H1 (cell line): ENCODE measurements around the gene CHRNA10. TPM values are rescaled to one million over a fixed set of nuclear protein-coding genes. Genes with fewer than 3 reads are reported as not detected.

Experiments
- CTCF ChIA-PET: fragments of 300-600 bp; sonication (Branson Sonifier 250); formaldehyde crosslinking; loops from one replicate; lab custom pipeline; 2021; ENCODE audit not compliant: partially characterized antibody; lab: Charles Lee
- POLR2A ChIA-PET: fragments of 300-600 bp; sonication (Branson Sonifier 250); formaldehyde crosslinking; loops from one replicate; lab custom pipeline; 2021; ENCODE audit warnings: inconsistent platforms; ENCODE audit not compliant: partially characterized antibody; lab: Charles Lee
- DNase-seq, 2 experiments: peaks; one replicate each; pipeline versions ENCODE4 v3.0.0 to v3.0.0-alpha.2; 2010 to 2022; ENCODE audit warnings: low spot score in 2 of 2, low read depth in 1 of 2, mixed read lengths in 1 of 2
- FAIRE-seq: peaks from 2 replicates; lab custom pipeline; 2011; peaks lifted over from hg19 to GRCh38; lab: Jason Lieb, UNC
- H2AFZ ChIP-seq: 2 replicates; pipeline ENCODE4 v1.8.1; 2012; ENCODE audit warnings: low read length, inconsistent platforms
- H2AK5ac ChIP-seq: 2 replicates; pipeline ENCODE4 v1.6.1; 2013; ENCODE audit warnings: low read depth, low read length
- H2BK120ac ChIP-seq: replicated peaks from 2 replicates; pipeline ENCODE3; 2013; ENCODE audit warnings: low read depth, low read length, inconsistent platforms
- H2BK12ac ChIP-seq: 2 replicates; pipeline ENCODE4 v1.6.1; 2013; ENCODE audit warnings: low read depth, low read length
- H2BK15ac ChIP-seq: 2 replicates; pipeline ENCODE4 v1.6.1; 2013; ENCODE audit warnings: low read length
- H2BK20ac ChIP-seq: 2 replicates; pipeline ENCODE4 v1.6.1; 2013; ENCODE audit warnings: low read length
- H2BK5ac ChIP-seq: 2 replicates; pipeline ENCODE4 v1.6.1; 2013; ENCODE audit warnings: low read depth, low read length
- H3K14ac ChIP-seq: 2 replicates; pipeline ENCODE4 v1.6.1; 2013; ENCODE audit warnings: inconsistent platforms; ENCODE audit not compliant: insufficient read length
- H3K18ac ChIP-seq: 2 replicates; pipeline ENCODE4 v1.6.1; 2013; ENCODE audit warnings: low read length; ENCODE audit errors: extremely low read depth
- H3K23ac ChIP-seq: 2 replicates; pipeline ENCODE4 v1.6.1; 2013; ENCODE audit warnings: inconsistent platforms; ENCODE audit not compliant: insufficient read length
- H3K23me2 ChIP-seq: 2 replicates; pipeline ENCODE4 v1.6.1; 2013; ENCODE audit warnings: low read depth, low read length
- H3K27ac ChIP-seq: 2 replicates; pipeline ENCODE4 v1.6.1; 2011; ENCODE audit warnings: low read depth, low read length, inconsistent platforms
- H3K27me3 ChIP-seq, 4 experiments: replicated peaks in 1 of 4; 1 replicate in 1 of 4; 2 replicates in 3 of 4; pipeline versions ENCODE4 v1.6.1 to v1.8.1; 2011 to 2013; ENCODE audit warnings: low read length in 3 of 4, mild to moderate bottlenecking in 3 of 4, inconsistent platforms in 2 of 4, mixed read lengths in 2 of 4, moderate library complexity in 1 of 4; ENCODE audit not compliant: control insufficient read depth in 3 of 4, insufficient read depth in 3 of 4; ENCODE audit errors: extremely low read depth in 1 of 4
- H3K36me3 ChIP-seq, 4 experiments: 2 replicates each; pipeline versions ENCODE4 v1.6.1 to v1.8.1; 2011 to 2013; ENCODE audit warnings: mild to moderate bottlenecking in 4 of 4, low read length in 3 of 4, moderate library complexity in 2 of 4, control low read depth in 1 of 4, inconsistent platforms in 1 of 4; ENCODE audit not compliant: insufficient read depth in 4 of 4, control insufficient read depth in 2 of 4
- H3K4ac ChIP-seq: replicated peaks from 2 replicates; pipeline ENCODE3; 2013; ENCODE audit warnings: low read length, low read depth, mixed read lengths, inconsistent platforms; ENCODE audit not compliant: insufficient read length
- H3K4me1 ChIP-seq, 4 experiments: replicated peaks in 1 of 4; 1 replicate in 1 of 4; 2 replicates in 3 of 4; pipeline versions ENCODE4 v1.6.1 to v1.8.1; 2011 to 2013; ENCODE audit warnings: low read length in 3 of 4, inconsistent platforms in 2 of 4, mixed read lengths in 1 of 4; ENCODE audit not compliant: insufficient read depth in 4 of 4, control insufficient read depth in 3 of 4
- H3K4me2 ChIP-seq, 2 experiments: 2 replicates each; pipeline versions ENCODE4 v1.6.1 to v1.8.1; 2011 to 2013; ENCODE audit warnings: low read depth in 2 of 2, low read length in 2 of 2, control low read depth in 1 of 2, inconsistent platforms in 1 of 2, mild to moderate bottlenecking in 1 of 2; ENCODE audit not compliant: insufficient read depth in 1 of 2
- H3K4me3 ChIP-seq, 4 experiments: fragments of 200-600, 300-600 bp in 1 of 4; sonication (generic), shearing (Covaris generic), sonication (Bioruptor Twin) in 1 of 4; 2 replicates each; pipeline versions ENCODE4 v1.5.1 to v1.8.1; 2011 to 2016; ENCODE audit warnings: low read length in 4 of 4, low read depth in 3 of 4, control low read depth in 2 of 4, inconsistent platforms in 2 of 4, mild to moderate bottlenecking in 2 of 4, mixed read lengths in 1 of 4, moderate library complexity in 1 of 4; ENCODE audit not compliant: insufficient read depth in 2 of 4; ENCODE audit errors: extremely low read depth in 1 of 4
- H3K56ac ChIP-seq: replicated peaks from 2 replicates; pipeline ENCODE3; 2013; ENCODE audit warnings: low read depth, mild to moderate bottlenecking, mixed read lengths, low read length, inconsistent platforms; ENCODE audit not compliant: insufficient read length
- H3K79me1 ChIP-seq: 2 replicates; pipeline ENCODE4 v1.6.1; 2013; ENCODE audit warnings: low read depth, low read length, control low read depth
- H3K79me2 ChIP-seq, 2 experiments: 2 replicates each; pipeline versions ENCODE4 v1.6.1 to v1.8.1; 2012 to 2013; ENCODE audit warnings: low read length in 2 of 2, mild to moderate bottlenecking in 2 of 2, inconsistent platforms in 1 of 2; ENCODE audit not compliant: insufficient read depth in 2 of 2, control insufficient read depth in 1 of 2
- H3K9ac ChIP-seq, 4 experiments: replicated peaks in 1 of 4; 1 replicate in 1 of 4; 2 replicates in 3 of 4; pipeline versions ENCODE4 v1.6.1 to v1.8.1; 2011 to 2013; ENCODE audit warnings: low read depth in 3 of 4, low read length in 3 of 4, control low read depth in 2 of 4, mild to moderate bottlenecking in 2 of 4, moderate library complexity in 2 of 4, inconsistent platforms in 1 of 4; ENCODE audit errors: extremely low read depth in 1 of 4
- H3K9me3 ChIP-seq, 2 experiments: 2 replicates each; pipeline versions ENCODE4 v1.6.1 to v1.8.1; 2012 to 2013; ENCODE audit warnings: mild to moderate bottlenecking in 2 of 2, moderate library complexity in 2 of 2, control low read depth in 1 of 2, inconsistent platforms in 1 of 2, low read depth in 1 of 2, low read length in 1 of 2, mixed read lengths in 1 of 2; ENCODE audit not compliant: insufficient read depth in 2 of 2
- H4K20me1 ChIP-seq, 2 experiments: replicated peaks in 1 of 2; 2 replicates each; pipeline versions ENCODE3 to v1.8.1; 2011 to 2013; ENCODE audit warnings: inconsistent platforms in 2 of 2, low read length in 2 of 2, mild to moderate bottlenecking in 1 of 2; ENCODE audit not compliant: insufficient read depth in 2 of 2, control insufficient read depth in 1 of 2
- H4K5ac ChIP-seq: 2 replicates; pipeline ENCODE4 v1.6.1; 2013; ENCODE audit warnings: low read length, low read depth, mixed read lengths, inconsistent platforms; ENCODE audit not compliant: insufficient read length
- H4K8ac ChIP-seq: 2 replicates; pipeline ENCODE4 v1.8.0; 2013; ENCODE audit warnings: mild to moderate bottlenecking, moderate library complexity, low read length, inconsistent platforms; ENCODE audit not compliant: insufficient read depth; ENCODE audit errors: extremely low read depth
- H4K91ac ChIP-seq: replicated peaks from 2 replicates; pipeline ENCODE3; 2013; ENCODE audit warnings: low read length, mixed read lengths, inconsistent platforms; ENCODE audit not compliant: insufficient read length
- CTCF ChIP-seq, 3 experiments: IDR thresholded peaks; 1 replicate in 2 of 3; 2 replicates in 1 of 3; pipeline versions ENCODE4 v1.5.1 to v1.6.1; 2011; ENCODE audit warnings: low read length in 3 of 3, mild to moderate bottlenecking in 3 of 3, inconsistent platforms in 2 of 3, low read depth in 1 of 3, moderate library complexity in 1 of 3; ENCODE audit not compliant: insufficient read depth in 1 of 3; ENCODE audit errors: control extremely low read depth in 1 of 3
- FOSL1 ChIP-seq: IDR thresholded peaks from 2 replicates; pipeline ENCODE4 v1.6.1; 2011; ENCODE audit warnings: mild to moderate bottlenecking, low read depth, low read length, moderate library complexity; ENCODE audit not compliant: insufficient read depth
- NANOG ChIP-seq: IDR thresholded peaks from 2 replicates; pipeline ENCODE4 v1.6.1; 2011; ENCODE audit warnings: low read length, low read depth, mild to moderate bottlenecking, inconsistent platforms; ENCODE audit not compliant: insufficient read depth, poor library complexity, severe bottlenecking
- RBBP5 ChIP-seq: IDR thresholded peaks from 2 replicates; pipeline ENCODE4 v1.7.1; 2012; ENCODE audit warnings: low read depth, mild to moderate bottlenecking, inconsistent platforms, low read length, moderate library complexity, borderline replicate concordance
- RNF2 ChIP-seq: fragments of 200-900, 300-1000 bp; sonication (generic); IDR thresholded peaks from 2 replicates; pipeline ENCODE4 v1.7.1; 2016; ENCODE audit warnings: borderline replicate concordance, low read depth, mild to moderate bottlenecking, antibody characterized with exemption, low read length; ENCODE audit not compliant: poor library complexity, severe bottlenecking; ENCODE audit errors: missing control alignments
- SIRT6 ChIP-seq: IDR thresholded peaks from one replicate; pipeline ENCODE4 v1.7.1; 2012; ENCODE audit warnings: low read length, inconsistent platforms
- SP1 ChIP-seq: IDR thresholded peaks from 2 replicates; pipeline ENCODE4 v1.6.1; 2011; ENCODE audit warnings: low read depth, low read length
- SRF ChIP-seq: IDR thresholded peaks from 2 replicates; pipeline ENCODE4 v1.6.1; 2011; ENCODE audit warnings: mild to moderate bottlenecking, low read depth, low read length, moderate library complexity
- ZNF274 ChIP-seq: IDR thresholded peaks from 2 replicates; pipeline ENCODE4 v1.7.0; 2012; ENCODE audit warnings: low read length, borderline replicate concordance; ENCODE audit errors: extremely low read depth
- WGBS, 2 experiments: shearing (Covaris generic) in 1 of 2; methylation state at CpG; one replicate each; pipeline versions ENCODE4 v1.1.6 to v1.1.7; 2013 to 2015; ENCODE audit warnings: low lambda C conversion rate in 2 of 2, mixed read lengths in 2 of 2, inconsistent platforms in 1 of 2, low coverage in 1 of 2, missing lambda C conversion rate in 1 of 2; ENCODE audit not compliant: insufficient replicate concordance in 2 of 2, insufficient coverage in 1 of 2, insufficient read length in 1 of 2; ENCODE audit errors: extremely low coverage in 1 of 2, missing lambda C conversion rate in 1 of 2; 5-methylcytosine and 5-hydroxymethylcytosine counted together
- polyA plus RNA-seq, 7 experiments: library from polyadenylated mRNA; depleted of rRNA in 3 of 7; stranded (reverse) in 5 of 7; unstranded in 2 of 7; fragments of >200 nt in 5 of 7; fragments of 200-250 nt in 2 of 7; gene quantifications; 1 replicate in 5 of 7; 2 replicates in 1 of 7; 4 replicates in 1 of 7; pipeline versions ENCODE4 v1.2.1 to v1.2.3, GENCODE V29; 2011 to 2013; ENCODE audit warnings: missing spikeins in 2 of 7, mixed read lengths in 2 of 7
- total RNA-seq: library from RNA; stranded (reverse); fragmentation: NEBNext Ultra II Directional; extraction: Animal tissue kit (Norgen Biotek cat#: 25700); gene quantifications from 2 replicates; pipeline ENCODE4 v1.2.1, GENCODE V29; 2021
- TF ChIP-seq, protein P1 (sequence below): IDR thresholded peaks from 2 replicates; pipeline ENCODE4 v1.6.1; 2012; ENCODE audit warnings: inconsistent platforms

Gene CHRNA10
- total and polyA plus RNA-seq, 2 of the 8 experiments (the other 6 are each of a cell fraction or from before 2014, with no cell fraction given), result 0.68 to 1.3 TPM

DNA sequence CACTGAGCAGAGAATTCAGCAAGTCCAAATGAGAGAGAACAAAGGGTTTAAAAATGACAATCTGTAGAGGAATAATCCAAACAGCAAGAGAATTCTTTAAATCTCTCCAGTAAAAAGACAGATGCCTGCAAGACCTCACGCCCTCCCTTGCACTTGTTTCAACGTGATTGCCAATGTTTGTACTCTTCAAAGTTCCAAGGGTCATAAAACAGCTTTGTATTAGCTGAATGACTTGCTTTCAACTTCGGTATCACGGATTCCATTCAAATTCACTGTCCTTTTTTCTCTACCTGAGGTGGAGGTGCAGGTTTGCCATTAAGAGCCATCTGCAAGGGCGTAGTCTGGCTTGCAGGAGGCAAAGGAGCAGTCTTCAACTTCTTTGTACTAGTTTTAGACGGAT is 41.1 kb upstream of the CHRNA10 start:
- H4K20me1 ChIP-seq, result peaks cover 0 to 1% of the 10 kb centered on the region in 2 experiments
- H3K18ac ChIP-seq, result no peak overlapping the region
- H2AFZ ChIP-seq, result no peak overlapping the region
- H4K91ac ChIP-seq, result no peak overlapping the region
- no peak overlapping the region for H3K27ac ChIP-seq
- no peaks in the 10 kb centered on the region; the same call in 1 of the 2 replicates for H3K79me1 ChIP-seq
- H2AK5ac ChIP-seq, result no peak overlapping the region
- FAIRE-seq, result no peak
- H3K79me2 ChIP-seq, result peaks cover 0 to 11% of the 10 kb centered on the region in 2 experiments; a peak in 1 of 4 replicates
- H3K23me2 ChIP-seq, result no peaks in the 10 kb centered on the region
- no peaks in the 10 kb centered on the region for H3K27me3 ChIP-seq
- ChIA-PET CTCF (interaction anchor here (1.4 kb wide), 1 partner anchor 97 kb away, joined by 5 read pairs; the partner anchor contains the start of gene PGAP2), POLR2A (interaction anchor here (0.6 to 0.9 kb wide), 2 partner anchors 49 to 301 kb away, joined by 3 to 4 read pairs; no protein-coding TSS in a partner anchor)
- H3K23ac ChIP-seq, result no peak overlapping the region
- WGBS, 2 experiments, result 82% methylated on average over 6 of the region's 6 CpGs; no CpG with 5 or more reads in 1 of the 2 experiments
- H3K36me3 ChIP-seq, result peaks cover 8 to 69% (median 38%) of the 10 kb centered on the region in 4 experiments; a peak in 7 of 8 replicates
- H2BK12ac ChIP-seq, result no peak overlapping the region
- peaks cover 0 to 11% (median 4%) of the 10 kb centered on the region in 4 experiments; a peak in 4 of 7 replicates for H3K4me1 ChIP-seq
- no peak overlapping the region for H4K8ac ChIP-seq
- H2BK120ac ChIP-seq, result no peak overlapping the region
- no peak overlapping the region for H3K14ac ChIP-seq
- no peak overlapping the region for H3K4me3 ChIP-seq
- H2BK20ac ChIP-seq, result no peak overlapping the region
- no peak overlapping the region for H2BK15ac ChIP-seq
- no peak overlapping the region for H3K4me2 ChIP-seq
- H4K5ac ChIP-seq, result no peak overlapping the region
- no peaks in the 10 kb centered on the region for H3K9me3 ChIP-seq
- no peak overlapping the region for H3K9ac ChIP-seq
- H2BK5ac ChIP-seq, result no peak overlapping the region
- H3K56ac ChIP-seq, result no peak overlapping the region
- no peak for DNase-seq
- H3K4ac ChIP-seq, result no peak overlapping the region
- TF ChIP-seq SRF, result no peak
- no peak for TF ChIP-seq NANOG
- TF ChIP-seq, protein P1, sequence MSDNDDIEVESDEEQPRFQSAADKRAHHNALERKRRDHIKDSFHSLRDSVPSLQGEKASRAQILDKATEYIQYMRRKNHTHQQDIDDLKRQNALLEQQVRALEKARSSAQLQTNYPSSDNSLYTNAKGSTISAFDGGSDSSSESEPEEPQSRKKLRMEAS, result no peak
- no peak for TF ChIP-seq RNF2
- TF ChIP-seq ZNF274, result no peak
- no peak for TF ChIP-seq SIRT6
- TF ChIP-seq FOSL1, result no peak
- TF ChIP-seq SP1, result no peak
- no peak for TF ChIP-seq RBBP5
- TF ChIP-seq CTCF (IDR thresholded peaks at IDR 0.05; ENCODE audit: control extremely low read depth in 1 of 3, insufficient read depth in 1 of 3, low read depth in 1 of 3, low read length in 3 of 3), result no peak
